HEK293 (cell line): ENCODE measurements around the gene SYTL3.

ENCODE experiments used
- FEZF1 ChIP-seq: fragments of 450-650 bp; formaldehyde crosslinking; IDR thresholded peaks from 2 replicates; pipeline ENCODE4 v1.5.1; 2016; ENCODE audit warnings: missing biosample characterization, missing genetic modification characterization
- GFI1B ChIP-seq: fragments of 450-650 bp; formaldehyde crosslinking; IDR thresholded peaks from 2 replicates; pipeline ENCODE4 v1.5.1; 2016; ENCODE audit warnings: missing biosample characterization, missing genetic modification characterization
- GLIS2 ChIP-seq: fragments of 450-650 bp; formaldehyde crosslinking; IDR thresholded peaks from 2 replicates; pipeline ENCODE4 v1.5.1; 2016; ENCODE audit warnings: missing biosample characterization, missing genetic modification characterization
- HIC1 ChIP-seq: fragments of 450-650 bp; formaldehyde crosslinking; IDR thresholded peaks from 2 replicates; pipeline ENCODE4 v1.5.1; 2016; ENCODE audit warnings: missing biosample characterization, missing genetic modification characterization
- KLF8 ChIP-seq: fragments of 450-650 bp; formaldehyde crosslinking; IDR thresholded peaks from 2 replicates; pipeline ENCODE4 v1.5.1; 2016; ENCODE audit warnings: missing biosample characterization, missing genetic modification characterization
- MYNN ChIP-seq: fragments of 450-650 bp; formaldehyde crosslinking; IDR thresholded peaks from 2 replicates; pipeline ENCODE4 v1.5.1; 2016; ENCODE audit warnings: missing biosample characterization, missing genetic modification characterization, borderline replicate concordance
- OVOL3 ChIP-seq: fragments of 450-650 bp; formaldehyde crosslinking; IDR thresholded peaks from 2 replicates; pipeline ENCODE4 v1.5.1; 2016; ENCODE audit warnings: missing biosample characterization, missing genetic modification characterization
- PBX3 ChIP-seq: sonication (generic); formaldehyde crosslinking; IDR thresholded peaks from 2 replicates; pipeline ENCODE4 v1.8.1; 2022; ENCODE audit warnings: mild to moderate bottlenecking, moderate library complexity, missing genetic modification reagents
- SCRT2 ChIP-seq: fragments of 450-650 bp; formaldehyde crosslinking; IDR thresholded peaks from 2 replicates; pipeline ENCODE4 v1.5.1; 2016; ENCODE audit warnings: missing biosample characterization, missing genetic modification characterization
- ZNF114 ChIP-seq: fragments of 450-650 bp; formaldehyde crosslinking; IDR thresholded peaks from 2 replicates; pipeline ENCODE4 v1.5.0; 2017; ENCODE audit warnings: missing biosample characterization, missing genetic modification characterization
- ZNF148 ChIP-seq: fragments of 450-650 bp; formaldehyde crosslinking; IDR thresholded peaks from 2 replicates; pipeline ENCODE4 v1.5.0; 2017; ENCODE audit warnings: missing biosample characterization, missing genetic modification characterization, borderline replicate concordance
- ZNF155 ChIP-seq: fragments of 450-650 bp; formaldehyde crosslinking; IDR thresholded peaks from 2 replicates; pipeline ENCODE4 v1.5.1; 2016; ENCODE audit warnings: missing biosample characterization, missing genetic modification characterization
- ZNF248 ChIP-seq: fragments of 450-650 bp; formaldehyde crosslinking; IDR thresholded peaks from 2 replicates; pipeline ENCODE4 v1.5.1; 2017; ENCODE audit warnings: missing biosample characterization, missing genetic modification characterization
- ZNF324 ChIP-seq: fragments of 450-650 bp; formaldehyde crosslinking; IDR thresholded peaks from 2 replicates; pipeline ENCODE4 v1.5.1; 2016; ENCODE audit warnings: missing biosample characterization, missing genetic modification characterization
- ZNF362 ChIP-seq: fragments of 450-650 bp; formaldehyde crosslinking; IDR thresholded peaks from 2 replicates; pipeline ENCODE4 v1.5.1; 2016; ENCODE audit warnings: missing biosample characterization, missing genetic modification characterization
- ZNF426 ChIP-seq: fragments of 450-650 bp; formaldehyde crosslinking; IDR thresholded peaks from 2 replicates; pipeline ENCODE4 v1.5.1; 2017; ENCODE audit warnings: missing biosample characterization, missing genetic modification characterization, mild to moderate bottlenecking, inconsistent platforms, moderate library complexity
- ZNF473 ChIP-seq: fragments of 450-650 bp; formaldehyde crosslinking; IDR thresholded peaks from 2 replicates; pipeline ENCODE4 v1.5.1; 2017; ENCODE audit warnings: missing biosample characterization, missing genetic modification characterization
- ZNF521 ChIP-seq: fragments of 450-650 bp; formaldehyde crosslinking; IDR thresholded peaks from 2 replicates; pipeline ENCODE4 v1.5.1; 2017; ENCODE audit warnings: missing biosample characterization, mild to moderate bottlenecking, missing genetic modification characterization
- ZNF585B ChIP-seq: fragments of 450-650 bp; formaldehyde crosslinking; IDR thresholded peaks from 2 replicates; pipeline ENCODE4 v1.5.1; 2016; ENCODE audit warnings: missing biosample characterization, missing genetic modification characterization
- ZNF600 ChIP-seq: fragments of 450-650 bp; formaldehyde crosslinking; IDR thresholded peaks from 2 replicates; pipeline ENCODE4 v1.5.1; 2016; ENCODE audit warnings: missing biosample characterization, missing genetic modification characterization
- ZNF623 ChIP-seq: fragments of 450-650 bp; formaldehyde crosslinking; IDR thresholded peaks from 2 replicates; pipeline ENCODE4 v1.5.1; 2016; ENCODE audit warnings: missing biosample characterization, missing genetic modification characterization
- ZNF692 ChIP-seq: fragments of 450-650 bp; formaldehyde crosslinking; IDR thresholded peaks from 2 replicates; pipeline ENCODE4 v1.5.1; 2016; ENCODE audit warnings: missing biosample characterization, missing genetic modification characterization
- ZNF704 ChIP-seq: fragments of 450-650 bp; formaldehyde crosslinking; IDR thresholded peaks from 2 replicates; pipeline ENCODE4 v1.5.1; 2016; ENCODE audit warnings: missing biosample characterization, missing genetic modification characterization
- ZNF707 ChIP-seq: fragments of 450-650 bp; formaldehyde crosslinking; IDR thresholded peaks from 2 replicates; pipeline ENCODE4 v1.5.1; 2016; ENCODE audit warnings: missing biosample characterization, missing genetic modification characterization
- ZNF776 ChIP-seq: fragments of 450-650 bp; formaldehyde crosslinking; IDR thresholded peaks from 2 replicates; pipeline ENCODE4 v1.5.0; 2017; ENCODE audit warnings: missing biosample characterization, missing genetic modification characterization, borderline replicate concordance
- ZNF777 ChIP-seq: fragments of 450-650 bp; formaldehyde crosslinking; IDR thresholded peaks from 2 replicates; pipeline ENCODE4 v1.5.1; 2017; ENCODE audit warnings: missing biosample characterization, missing genetic modification characterization, borderline replicate concordance
- ZSCAN23 ChIP-seq: fragments of 450-650 bp; formaldehyde crosslinking; IDR thresholded peaks from 2 replicates; pipeline ENCODE4 v1.5.1; 2016; ENCODE audit warnings: missing biosample characterization, missing genetic modification characterization
- ZSCAN4 ChIP-seq: fragments of 450-650 bp; formaldehyde crosslinking; IDR thresholded peaks from 2 replicates; pipeline ENCODE4 v1.5.1; 2017; ENCODE audit warnings: missing biosample characterization, missing genetic modification characterization

The SYTL3 gene

GRCh38 chr6:158703837-158704822 lies 54.3 kb downstream of the SYTL3 start (continued):
- TF ChIP-seq ZNF324 (tag by site-specific recombination) (peak; percentile 65; the same call in 1 of the 2 replicates), ZNF692 (tag by site-specific recombination) (peak; percentile 73; the same call in 1 of the 2 replicates), ZNF473 (tag by site-specific recombination) (no peak), ZNF777 (tag by site-specific recombination) (no peak), ZNF362 (tag by site-specific recombination) (no peak), ZNF148 (tag by site-specific recombination) (no peak), ZNF600 (peak; percentile 91), ZNF776 (tag by site-specific recombination) (no peak), ZNF521 (tag by site-specific recombination) (no peak), ZSCAN23 (tag by site-specific recombination) (0 out of 2 replicates have a peak, but pooled peaks have one; percentile 12), MYNN (peak; percentile 51; the same call in 1 of the 2 replicates), ZNF248 (tag by site-specific recombination) (no peak), GFI1B (tag by site-specific recombination) (no peak), ZNF704 (tag by site-specific recombination) (no peak), GLIS2 (peak; percentile 92), HIC1 (no peak), ZNF426 (tag by site-specific recombination) (no peak), KLF8 (peak; percentile 86; the same call in 1 of the 2 replicates), ZNF114 (tag by site-specific recombination) (no peak), ZNF707 (no peak), PBX3 (CRISPR knock-in tag) (0 out of 2 replicates have a peak, but pooled peaks have one; percentile 86), ZNF155 (tag by site-specific recombination) (no peak), ZNF585B (tag by site-specific recombination) (no peak), ZNF623 (tag by site-specific recombination) (no peak), ZSCAN4 (tag by site-specific recombination) (no peak), FEZF1 (tag by site-specific recombination) (no peak), SCRT2 (no peak), OVOL3 (tag by site-specific recombination) (no peak)
